Mesendoderm (in vitro differentiated cells): ENCODE data around the gene SNX8.

Experiments used
- DNase-seq: peaks from one replicate; pipeline ENCODE4 v3.0.0; 2013
- H2AK5ac ChIP-seq: 2 replicates; pipeline ENCODE4 v1.6.1; 2013; ENCODE audit warnings: low read length, inconsistent platforms
- H2BK120ac ChIP-seq: 2 replicates; pipeline ENCODE4 v1.6.1; 2013; ENCODE audit warnings: low read depth, mild to moderate bottlenecking, low read length, moderate library complexity, mixed read lengths
- H2BK15ac ChIP-seq: replicated peaks from 2 replicates; pipeline ENCODE4 v1.6.1; 2013; ENCODE audit warnings: low read depth, mild to moderate bottlenecking, moderate library complexity
- H2BK5ac ChIP-seq: 2 replicates; pipeline ENCODE4 v1.6.1; 2013; ENCODE audit warnings: low read length, inconsistent platforms
- H3K18ac ChIP-seq: 2 replicates; pipeline ENCODE4 v1.6.1; 2013; ENCODE audit warnings: mild to moderate bottlenecking, low read length, mixed read lengths
- H3K23ac ChIP-seq: one replicate; pipeline ENCODE4 v1.6.1; 2013; ENCODE audit warnings: low read length
- H3K27ac ChIP-seq: 2 replicates; pipeline ENCODE4 v1.5.1; 2013; ENCODE audit warnings: low read depth, mild to moderate bottlenecking, inconsistent platforms, low read length, moderate library complexity
- H3K27me3 ChIP-seq: 2 replicates; pipeline ENCODE4 v1.6.1; 2013; ENCODE audit warnings: low read length, control low read depth, mild to moderate bottlenecking, inconsistent platforms; ENCODE audit not compliant: insufficient read depth, poor library complexity
- H3K36me3 ChIP-seq: 2 replicates; pipeline ENCODE4 v1.6.1; 2013; ENCODE audit warnings: low read length, inconsistent platforms; ENCODE audit not compliant: control insufficient read depth, insufficient read depth
- H3K4ac ChIP-seq: one replicate; pipeline ENCODE4 v1.6.1; 2013; ENCODE audit warnings: low read depth, mild to moderate bottlenecking, low read length, moderate library complexity
- H3K4me1 ChIP-seq: 2 replicates; pipeline ENCODE4 v1.6.1; 2013; ENCODE audit warnings: low read depth, low read length, inconsistent platforms; ENCODE audit not compliant: control insufficient read depth
- H3K4me2 ChIP-seq: 2 replicates; pipeline ENCODE4 v1.6.1; 2013; ENCODE audit warnings: low read length
- H3K4me3 ChIP-seq: 2 replicates; pipeline ENCODE4 v1.5.1; 2013; ENCODE audit warnings: mild to moderate bottlenecking, low read length
- H3K56ac ChIP-seq: one replicate; pipeline ENCODE4 v1.6.1; 2013; ENCODE audit warnings: low read length
- H3K79me1 ChIP-seq: 2 replicates; pipeline ENCODE4 v1.6.1; 2013; ENCODE audit warnings: low read length, inconsistent platforms
- H3K79me2 ChIP-seq: 2 replicates; pipeline ENCODE4 v1.6.1; 2013; ENCODE audit warnings: mild to moderate bottlenecking, low read length; ENCODE audit not compliant: control insufficient read depth, insufficient read depth
- H3K9ac ChIP-seq: 2 replicates; pipeline ENCODE4 v1.6.1; 2013; ENCODE audit warnings: low read length, inconsistent platforms
- H4K5ac ChIP-seq: one replicate; pipeline ENCODE4 v1.6.1; 2013; ENCODE audit warnings: low read length
- H4K8ac ChIP-seq: one replicate; pipeline ENCODE4 v1.6.1; 2013; ENCODE audit warnings: low read depth, mild to moderate bottlenecking, control low read depth, low read length, moderate library complexity
- WGBS: extraction: QIAGEN DNeasy Blood & Tissue Kit; methylation state at CpG from one replicate; pipeline ENCODE4 v1.1.7; 2013; ENCODE audit warnings: low lambda C conversion rate, missing lambda C conversion rate; ENCODE audit not compliant: insufficient coverage; ENCODE audit errors: extremely low coverage; 5-methylcytosine and 5-hydroxymethylcytosine counted together

The SNX8 gene

DNA sequence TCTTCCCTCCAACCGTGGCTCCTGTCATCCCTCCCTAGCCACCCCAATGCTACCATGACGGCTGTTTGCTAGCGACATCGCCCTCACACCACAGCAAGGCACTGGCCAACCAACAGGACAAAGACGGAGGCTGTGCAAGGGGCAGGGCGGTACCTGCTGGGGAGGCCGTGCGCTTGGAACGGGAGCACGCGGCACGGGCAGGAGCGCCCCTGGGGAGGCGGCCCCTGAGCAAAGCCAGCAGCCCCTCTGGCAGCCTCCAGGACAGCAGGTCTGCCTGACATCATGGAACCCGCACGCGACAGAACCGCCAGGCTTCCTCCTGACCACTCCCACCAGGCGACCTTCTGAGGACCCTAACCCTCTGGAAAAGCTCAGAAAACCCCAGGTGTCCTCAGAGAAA, 94.2 kb downstream of the SNX8 start:
- Histone ChIP-seq H3K18ac (no peak overlapping the region), H3K27me3 (no peaks in the 10 kb centered on the region), H3K9ac (no peak overlapping the region), H4K5ac (no peak overlapping the region), H3K56ac (no peak overlapping the region), H3K36me3 (peaks cover 19% of the 10 kb centered on the region), H3K23ac (no peak overlapping the region), H3K4me2 (no peak overlapping the region), H3K4me3 (no peak overlapping the region), H4K8ac (no peak overlapping the region), H2BK120ac (no peak overlapping the region), H2AK5ac (no peak overlapping the region), H3K27ac (no peak overlapping the region), H2BK15ac (no peak overlapping the region), H2BK5ac (no peak overlapping the region), H3K4me1 (no peaks in the 10 kb centered on the region), H3K79me2 (peaks cover 6% of the 10 kb centered on the region), H3K79me1 (peaks cover 11% of the 10 kb centered on the region), H3K4ac (no peak overlapping the region)
- no CpG with 5 or more reads among the region's 19 CpGs for WGBS
- no peak for DNase-seq

DNA sequence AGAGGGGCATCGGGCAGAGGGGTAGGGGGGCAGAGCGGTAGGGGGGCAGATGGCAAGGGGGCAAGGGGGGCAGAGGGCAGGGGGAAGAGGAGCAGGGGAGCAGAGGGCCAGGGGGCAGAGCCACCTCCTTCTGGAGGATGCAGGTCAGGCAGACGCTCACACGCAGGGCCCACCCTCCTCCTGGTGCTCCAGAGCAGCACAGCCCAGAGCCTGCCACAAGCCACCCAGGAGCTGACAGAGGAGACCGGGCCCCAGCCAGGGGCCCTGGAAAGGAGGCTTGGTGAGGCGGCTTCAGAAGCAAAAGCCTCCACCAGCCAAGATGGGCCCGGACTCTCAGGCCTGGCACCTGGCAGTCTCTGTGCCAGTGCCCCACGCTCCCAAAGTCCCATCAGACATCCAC, 94.6 kb downstream of the SNX8 start:
- Histone ChIP-seq H3K79me1 (peaks cover 8% of the 10 kb centered on the region), H2AK5ac (no peak overlapping the region), H2BK120ac (no peak overlapping the region), H3K23ac (no peak overlapping the region), H4K8ac (no peak overlapping the region), H3K9ac (no peak overlapping the region), H3K79me2 (peaks cover 6% of the 10 kb centered on the region), H2BK5ac (no peak overlapping the region), H3K18ac (no peak overlapping the region), H3K36me3 (peaks cover 15% of the 10 kb centered on the region), H3K4ac (no peak overlapping the region), H3K4me1 (no peaks in the 10 kb centered on the region), H4K5ac (no peak overlapping the region), H3K56ac (no peak overlapping the region), H2BK15ac (no peak overlapping the region), H3K4me3 (no peak overlapping the region), H3K4me2 (no peak overlapping the region), H3K27me3 (no peaks in the 10 kb centered on the region), H3K27ac (no peak overlapping the region)
- WGBS, result no CpG with 5 or more reads among the region's 8 CpGs
- no peak for DNase-seq

DNA sequence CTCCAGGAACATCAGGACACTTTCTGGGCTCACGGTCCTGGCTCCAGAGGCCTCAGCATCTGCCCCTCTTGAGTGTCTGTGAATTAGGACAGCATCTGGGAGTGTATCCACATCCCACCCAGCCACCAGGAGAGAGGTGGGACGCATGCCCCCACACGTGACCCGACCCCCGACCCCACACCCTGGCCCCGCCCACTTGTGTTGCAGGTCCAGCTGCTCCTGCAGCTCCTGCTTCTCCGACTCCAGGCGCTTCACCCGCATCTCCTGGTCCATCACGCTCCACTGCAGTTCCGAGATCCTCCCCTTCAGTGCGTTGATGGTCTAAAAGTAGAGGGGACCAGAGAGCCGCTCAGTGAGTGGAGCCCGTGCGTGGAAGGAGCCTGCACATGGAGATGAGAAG, 95.1 kb downstream of the SNX8 start:
- no peak overlapping the region for H3K4me3 ChIP-seq
- WGBS, result no CpG with 5 or more reads among the region's 15 CpGs
- H2BK15ac ChIP-seq, result no peak overlapping the region
- no peak overlapping the region for H3K18ac ChIP-seq
- DNase-seq, result no peak
- H3K4me2 ChIP-seq, result no peak overlapping the region
- no peak overlapping the region for H4K8ac ChIP-seq
- H2BK5ac ChIP-seq, result no peak overlapping the region
- H3K36me3 ChIP-seq, result peaks cover 15% of the 10 kb centered on the region
- no peak overlapping the region for H4K5ac ChIP-seq
- no peak overlapping the region for H3K4ac ChIP-seq
- H3K23ac ChIP-seq, result no peak overlapping the region
- H3K27ac ChIP-seq, result no peak overlapping the region
- no peak overlapping the region for H2AK5ac ChIP-seq
- H3K9ac ChIP-seq, result no peak overlapping the region
- H2BK120ac ChIP-seq, result no peak overlapping the region
- no peaks in the 10 kb centered on the region for H3K27me3 ChIP-seq
- H3K56ac ChIP-seq, result no peak overlapping the region
- peaks cover 8% of the 10 kb centered on the region for H3K79me1 ChIP-seq
- H3K4me1 ChIP-seq, result no peaks in the 10 kb centered on the region
- H3K79me2 ChIP-seq, result peaks cover 6% of the 10 kb centered on the region

DNA sequence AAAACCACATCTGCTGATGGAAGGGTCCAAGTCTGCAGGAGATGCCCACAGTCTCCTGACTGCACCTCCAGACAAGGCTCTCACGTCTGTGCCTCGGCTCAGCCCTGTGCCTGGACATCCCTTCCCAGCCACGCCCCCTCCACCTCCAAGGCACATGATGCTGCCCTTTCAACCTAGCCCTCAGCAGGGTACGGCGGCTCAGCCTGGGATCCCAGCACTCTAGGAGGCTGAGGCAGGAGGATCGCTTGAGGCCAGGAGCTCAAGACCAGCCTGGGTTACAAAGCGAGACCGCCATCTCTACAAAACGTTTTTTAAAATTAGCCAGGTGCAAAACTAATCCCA, 95.8 kb downstream of the SNX8 start:
- H3K18ac ChIP-seq, result no peak overlapping the region
- DNase-seq, result no peak
- H3K79me2 ChIP-seq, result peaks cover 6% of the 10 kb centered on the region
- H3K79me1 ChIP-seq, result peaks cover 8% of the 10 kb centered on the region
- H3K4ac ChIP-seq, result no peak overlapping the region
- no peaks in the 10 kb centered on the region for H3K4me1 ChIP-seq
- H3K36me3 ChIP-seq, result peaks cover 20% of the 10 kb centered on the region
- H3K56ac ChIP-seq, result no peak overlapping the region
- no peak overlapping the region for H4K5ac ChIP-seq
- H3K27ac ChIP-seq, result no peak overlapping the region
- no peak overlapping the region for H3K23ac ChIP-seq
- H2AK5ac ChIP-seq, result no peak overlapping the region
- no peak overlapping the region for H3K4me3 ChIP-seq
- no peak overlapping the region for H3K4me2 ChIP-seq
- no peak overlapping the region for H2BK5ac ChIP-seq
- no peak overlapping the region for H4K8ac ChIP-seq
- H3K9ac ChIP-seq, result no peak overlapping the region
- H3K27me3 ChIP-seq, result no peaks in the 10 kb centered on the region
- H2BK120ac ChIP-seq, result no peak overlapping the region
- WGBS, result no CpG with 5 or more reads among the region's 9 CpGs
- H2BK15ac ChIP-seq, result no peak overlapping the region

DNA sequence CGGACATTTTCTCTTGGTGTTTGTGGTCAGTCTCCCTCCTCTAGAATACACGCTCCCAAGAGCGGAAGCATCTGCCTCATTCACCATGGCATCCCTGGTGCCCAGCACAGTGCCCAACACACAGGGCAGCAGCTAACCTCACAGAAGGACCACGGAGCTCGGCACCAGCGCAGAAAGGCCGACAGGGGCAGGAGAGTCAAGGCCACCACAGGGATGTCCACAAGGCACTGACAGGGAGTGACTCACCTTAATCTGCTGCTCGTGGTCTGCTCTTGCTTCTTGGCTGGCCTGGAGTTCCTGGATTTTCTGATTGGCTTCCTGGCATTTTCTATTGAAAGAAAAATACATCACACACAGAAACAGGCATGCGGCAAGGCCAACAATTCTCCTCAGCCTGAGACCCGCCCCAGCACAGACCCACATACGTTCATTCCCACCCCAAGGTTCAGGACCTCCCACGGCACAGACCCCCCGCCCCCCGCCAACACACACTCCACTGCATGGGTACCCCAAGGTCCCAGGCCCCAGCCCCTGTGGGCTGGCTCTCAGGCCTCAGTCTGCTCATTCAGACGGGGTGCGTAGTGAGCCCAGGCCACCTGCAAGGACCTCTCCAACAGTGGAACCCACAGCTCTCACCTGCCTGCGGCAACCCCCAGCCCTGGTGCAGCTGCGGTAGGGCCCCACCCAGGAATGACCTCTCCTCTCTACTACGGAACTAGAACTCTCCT, 96.4 kb downstream of the SNX8 start:
- no CpG with 5 or more reads among the region's 19 CpGs for WGBS
- Histone ChIP-seq H3K27ac (no peak overlapping the region), H3K79me1 (peaks cover 6% of the 10 kb centered on the region), H4K5ac (no peak overlapping the region), H3K36me3 (peaks cover 21% of the 10 kb centered on the region), H2BK15ac (no peak overlapping the region), H3K4me2 (no peak overlapping the region), H3K23ac (no peak overlapping the region), H2BK5ac (no peak overlapping the region), H3K27me3 (no peaks in the 10 kb centered on the region), H3K56ac (no peak overlapping the region), H2BK120ac (no peak overlapping the region), H3K4me3 (no peak overlapping the region), H3K4ac (no peak overlapping the region), H3K4me1 (no peaks in the 10 kb centered on the region), H3K18ac (no peak overlapping the region), H3K79me2 (peaks cover 6% of the 10 kb centered on the region), H2AK5ac (no peak overlapping the region), H3K9ac (no peak overlapping the region), H4K8ac (no peak overlapping the region)
- no peak for DNase-seq

DNA sequence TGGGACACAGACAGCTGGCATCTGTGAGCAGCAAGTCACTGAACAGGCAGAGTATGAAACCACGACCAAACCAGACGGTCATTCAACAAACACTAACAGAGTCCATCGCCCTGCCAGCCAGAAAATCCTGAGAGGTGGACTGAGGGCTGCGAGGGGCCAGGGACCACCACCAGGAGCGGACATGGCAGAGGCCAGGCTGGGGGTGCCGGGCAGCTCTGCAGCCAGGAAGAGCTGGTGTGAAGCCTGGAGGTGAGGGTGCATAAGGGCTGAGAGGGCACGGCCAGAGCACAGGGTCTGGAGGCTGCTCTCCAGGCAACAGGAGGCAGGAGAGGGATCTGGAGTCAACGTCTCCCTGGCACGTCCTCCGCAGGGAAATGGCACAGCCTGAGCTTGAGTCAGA, 97.0 kb downstream of the SNX8 start:
- Histone ChIP-seq H3K27ac (no peak overlapping the region), H3K4ac (no peak overlapping the region), H2BK5ac (no peak overlapping the region), H3K79me1 (peaks cover 6% of the 10 kb centered on the region), H3K56ac (no peak overlapping the region), H3K9ac (no peak overlapping the region), H3K4me3 (no peak overlapping the region), H2BK120ac (no peak overlapping the region), H3K4me2 (no peak overlapping the region), H2AK5ac (no peak overlapping the region), H3K36me3 (peaks cover 17% of the 10 kb centered on the region), H4K5ac (no peak overlapping the region), H3K4me1 (no peaks in the 10 kb centered on the region), H3K18ac (no peak overlapping the region), H3K23ac (no peak overlapping the region), H3K79me2 (peaks cover 6% of the 10 kb centered on the region), H3K27me3 (no peaks in the 10 kb centered on the region), H2BK15ac (no peak overlapping the region), H4K8ac (no peak overlapping the region)
- no peak for DNase-seq
- no CpG with 5 or more reads among the region's 10 CpGs for WGBS
